CD4-positive, alpha-beta memory T cell (primary cell): ENCODE data around the gene HGD. TPM values are rescaled to one million over a fixed set of nuclear protein-coding genes. Genes with fewer than 3 reads are reported as not detected.

Experiments used
- CTCF ChIA-PET: fragments of 350-600 bp; sonication (Branson Sonifier 250); formaldehyde crosslinking; loops from one replicate; lab custom pipeline; 2021; ENCODE audit warnings: inconsistent platforms; ENCODE audit not compliant: partially characterized antibody; lab: Charles Lee
- POLR2A ChIA-PET: fragments of 350-600 bp; sonication (Branson Sonifier 250); formaldehyde crosslinking; loops from one replicate; lab custom pipeline; 2021; ENCODE audit not compliant: partially characterized antibody; lab: Charles Lee
- DNase-seq, 5 donors: peaks; one replicate each; pipeline versions ENCODE4 v3.0.0 to v3.0.0-alpha.2; 2020 to 2022; ENCODE audit warnings: mixed read lengths in 1 of 5
- H3K27ac ChIP-seq: one replicate; pipeline ENCODE4 v1.7.0; 2013; ENCODE audit warnings: low read depth, low read length
- H3K27me3 ChIP-seq: 2 replicates; pipeline ENCODE4 v1.7.0; 2013; ENCODE audit warnings: mild to moderate bottlenecking, low read length, moderate library complexity; ENCODE audit not compliant: insufficient read depth
- H3K36me3 ChIP-seq: 2 replicates; pipeline ENCODE4 v1.7.0; 2013; ENCODE audit warnings: mild to moderate bottlenecking, low read length, moderate library complexity; ENCODE audit not compliant: insufficient read depth
- H3K4me1 ChIP-seq: 2 replicates; pipeline ENCODE4 v1.7.0; 2013; ENCODE audit warnings: mild to moderate bottlenecking, low read length, moderate library complexity; ENCODE audit not compliant: insufficient read depth
- H3K4me3 ChIP-seq, 2 donors: one replicate each; pipeline ENCODE4 v1.7.0; 2013; ENCODE audit warnings: low read length in 2 of 2, mild to moderate bottlenecking in 1 of 2
- H3K9me3 ChIP-seq, 2 donors: one replicate each; pipeline ENCODE4 v1.7.0; 2013; ENCODE audit warnings: low read length in 2 of 2, control low read depth in 1 of 2; ENCODE audit not compliant: control insufficient read depth in 1 of 2
- H3K27ac Mint-ChIP-seq, 7 donors: one replicate each; pipeline ENCODE4 v1.8.0; 2020 to 2021; ENCODE audit warnings: mixed read lengths in 7 of 7, mild to moderate bottlenecking in 6 of 7, inconsistent platforms in 3 of 7, moderate library complexity in 3 of 7
- H3K27me3 Mint-ChIP-seq, 2 donors: one replicate each; pipeline ENCODE4 v1.8.0; 2020 to 2021; ENCODE audit warnings: mixed read lengths in 2 of 2
- H3K36me3 Mint-ChIP-seq, 2 donors: one replicate each; pipeline ENCODE4 v1.8.0; 2020 to 2021; ENCODE audit warnings: mixed read lengths in 2 of 2, inconsistent platforms in 1 of 2, mild to moderate bottlenecking in 1 of 2
- H3K4me1 Mint-ChIP-seq, 4 donors: one replicate each; pipeline ENCODE4 v1.8.0; 2020 to 2021; ENCODE audit warnings: mixed read lengths in 4 of 4, mild to moderate bottlenecking in 1 of 4
- H3K4me3 Mint-ChIP-seq, 8 donors: one replicate each; pipeline ENCODE4 v1.8.0; 2020 to 2021; ENCODE audit warnings: mixed read lengths in 8 of 8, mild to moderate bottlenecking in 7 of 8, moderate library complexity in 6 of 8, inconsistent platforms in 3 of 8
- H3K9me3 Mint-ChIP-seq, 8 donors: one replicate each; pipeline ENCODE4 v1.8.0; 2020 to 2021; ENCODE audit warnings: mixed read lengths in 8 of 8, mild to moderate bottlenecking in 5 of 8, inconsistent platforms in 3 of 8, moderate library complexity in 1 of 8
- intact Hi-C: fragments of 100-400 bp; cut with micrococcal nuclease; formaldehyde crosslinking; loops from one replicate; pipeline ENCODE4 v1.15.1; 2023
- polyA plus RNA-seq, 2 donors: library from polyadenylated mRNA; unstranded; fragments of 300-500 nt; fragmentation: Illumina TruSeq; gene quantifications; one replicate each; pipeline ENCODE4 v1.2.3, GENCODE V29; 2021
- total RNA-seq, 2 experiments: library from RNA; stranded (reverse); gene quantifications; one replicate each; pipeline ENCODE4 v1.2.3, GENCODE V29; 2021

HGD gene
- total and polyA plus RNA-seq, 4 experiments from 2014 or later: 2.6 to 3.0 TPM; not detected in 2

DNA sequence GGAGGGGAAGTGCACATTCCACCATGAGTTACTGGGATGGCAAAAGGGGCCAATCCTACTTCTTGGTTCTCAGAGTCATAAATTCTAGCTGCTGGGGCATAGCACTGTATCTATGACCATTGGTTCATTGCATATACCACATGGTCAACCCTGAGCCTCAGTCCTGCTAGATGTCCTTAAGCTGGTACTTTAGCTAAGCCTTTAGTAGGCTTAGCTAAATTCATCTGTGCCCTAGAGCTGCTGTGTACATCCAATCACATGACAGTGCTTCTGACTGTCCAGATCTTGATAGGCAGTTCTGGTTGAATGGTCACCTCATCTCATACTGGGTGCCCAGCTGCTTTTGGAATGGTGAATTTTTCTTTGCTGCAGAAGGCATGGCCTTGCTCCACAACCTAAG is 77.7 kb downstream of the HGD start:
- CTCF ChIA-PET: interaction anchor here (1.3 to 1.5 kb wide), 2 partner anchors 9 to 46 kb away, joined by 4 to 5 read pairs; partner anchors contain the start of gene NDUFB4
- H3K4me3 ChIP-seq: no peak overlapping the region
- no peak for DNase-seq
- POLR2A ChIA-PET: interaction anchor here (1.0 kb wide), 1 partner anchor 37 kb away, joined by 6 read pairs; no protein-coding TSS in a partner anchor
- no peaks in the 10 kb centered on the region for H3K9me3 ChIP-seq
- H3K27me3 ChIP-seq: no peaks in the 10 kb centered on the region
- H3K27me3 Mint-ChIP-seq: peaks cover 0 to 2% of the 10 kb centered on the region in 2 donors
- H3K36me3 Mint-ChIP-seq: peaks cover 16 to 23% of the 10 kb centered on the region in 2 donors
- intact Hi-C loops: no loop called here
- H3K27ac ChIP-seq: no peak overlapping the region
- peaks cover 16% of the 10 kb centered on the region for H3K36me3 ChIP-seq
- peaks cover 6% of the 10 kb centered on the region for H3K4me1 ChIP-seq
- H3K4me1 Mint-ChIP-seq: peaks cover 0 to 8% (median 2%) of the 10 kb centered on the region in 4 donors
- H3K27ac Mint-ChIP-seq: no peak overlapping the region
- no peak overlapping the region for H3K4me3 Mint-ChIP-seq
- no peaks in the 10 kb centered on the region for H3K9me3 Mint-ChIP-seq

DNA sequence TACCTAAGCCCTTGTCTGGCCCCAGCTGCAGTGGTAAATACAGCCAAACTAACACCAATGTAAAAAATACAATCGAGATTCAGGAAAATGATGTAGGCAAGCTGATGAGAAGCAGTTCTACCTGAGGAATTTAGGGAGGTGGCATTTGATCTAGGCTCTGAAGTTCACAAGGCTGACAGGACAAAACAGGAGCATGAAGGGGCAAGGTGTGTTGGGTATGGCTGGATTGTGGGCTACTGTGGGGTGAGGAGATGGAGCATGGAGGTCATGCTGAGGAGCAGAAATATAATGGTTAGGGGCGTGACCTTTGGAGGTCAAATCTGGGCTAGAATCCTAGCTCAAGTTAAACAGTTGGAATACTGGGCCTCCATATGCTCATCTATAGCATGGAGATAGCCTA is 79.4 kb downstream of the HGD start:
- H3K9me3 Mint-ChIP-seq: no peaks in the 10 kb centered on the region
- H3K4me3 ChIP-seq: no peak overlapping the region
- POLR2A ChIA-PET: interaction anchor here (1.3 kb wide), 1 partner anchor 115 kb away, joined by 3 read pairs; no protein-coding TSS in a partner anchor

GRCh38 chr3:120601554-120601953 is 80.5 kb downstream of the HGD start:
- DNase-seq: no peak
- Histone ChIP-seq H3K4me1 (peaks cover 30% of the 10 kb centered on the region), H3K27me3 (no peaks in the 10 kb centered on the region), H3K9me3 (no peaks in the 10 kb centered on the region), H3K27ac (no peak overlapping the region), H3K36me3 (peaks cover 23% of the 10 kb centered on the region), H3K4me3 (no peak overlapping the region)
- CTCF ChIA-PET: interaction anchor here (1.4 to 2.5 kb wide), 3 partner anchors 41 to 193 kb away, joined by 4 to 10 read pairs (median 10); no protein-coding TSS in a partner anchor
- Mint-ChIP-seq H3K36me3 (peaks cover 16 to 30% of the 10 kb centered on the region in 2 donors), H3K9me3 (no peaks in the 10 kb centered on the region), H3K4me3 (no peak overlapping the region), H3K4me1 (peaks cover 0 to 8% (median 2%) of the 10 kb centered on the region in 4 donors), H3K27ac (peak overlapping the region in 2 of 7 donors; percentile 3 to 37), H3K27me3 (no peaks in the 10 kb centered on the region)
- intact Hi-C loops: no loop called here
- POLR2A ChIA-PET: no interaction called here

More for the DNA sequence above, 79.4 kb downstream of the HGD start:
- Mint-ChIP-seq H3K27ac (peak overlapping the region in 2 of 7 donors; percentile 2 to 74), H3K27me3 (no peaks in the 10 kb centered on the region), H3K36me3 (peaks cover 16 to 23% of the 10 kb centered on the region in 2 donors), H3K4me3 (no peak overlapping the region), H3K4me1 (peaks cover 0 to 8% (median 2%) of the 10 kb centered on the region in 4 donors)
- intact Hi-C loops: no loop called here
- Histone ChIP-seq H3K27ac (no peak overlapping the region), H3K36me3 (peaks cover 23% of the 10 kb centered on the region), H3K4me1 (peaks cover 23% of the 10 kb centered on the region), H3K9me3 (no peaks in the 10 kb centered on the region), H3K27me3 (no peaks in the 10 kb centered on the region)
- DNase-seq: no peak
- CTCF ChIA-PET: no interaction called here

- Mint-ChIP-seq H3K36me3 (peaks cover 16 to 34% of the 10 kb centered on the region in 2 donors), H3K4me3 (no peak overlapping the region), H3K9me3 (peaks cover 0 to 2% (median 0%) of the 10 kb centered on the region in 8 donors), H3K4me1 (peaks cover 6 to 8% (median 7%) of the 10 kb centered on the region in 4 donors), H3K27ac (no peak overlapping the region), H3K27me3 (no peaks in the 10 kb centered on the region)
- H3K27me3 ChIP-seq: no peaks in the 10 kb centered on the region
- no peak overlapping the region for H3K27ac ChIP-seq
- POLR2A ChIA-PET: no interaction called here
- no peak for DNase-seq
- intact Hi-C loops: loop anchor here (5.0 to 10.0 kb wide), 3 partner anchors 507 to 1146 kb away; partner anchors contain the start of genes COX17, GOLGB1 and GSK3B
- H3K4me3 ChIP-seq: no peak overlapping the region
- CTCF ChIA-PET: no interaction called here
- no peaks in the 10 kb centered on the region for H3K9me3 ChIP-seq
- peaks cover 30% of the 10 kb centered on the region for H3K4me1 ChIP-seq
- H3K36me3 ChIP-seq: peaks cover 23% of the 10 kb centered on the region
Observed at GRCh38 chr3:120599211-120599610, 82.8 kb downstream of the HGD start.

DNA sequence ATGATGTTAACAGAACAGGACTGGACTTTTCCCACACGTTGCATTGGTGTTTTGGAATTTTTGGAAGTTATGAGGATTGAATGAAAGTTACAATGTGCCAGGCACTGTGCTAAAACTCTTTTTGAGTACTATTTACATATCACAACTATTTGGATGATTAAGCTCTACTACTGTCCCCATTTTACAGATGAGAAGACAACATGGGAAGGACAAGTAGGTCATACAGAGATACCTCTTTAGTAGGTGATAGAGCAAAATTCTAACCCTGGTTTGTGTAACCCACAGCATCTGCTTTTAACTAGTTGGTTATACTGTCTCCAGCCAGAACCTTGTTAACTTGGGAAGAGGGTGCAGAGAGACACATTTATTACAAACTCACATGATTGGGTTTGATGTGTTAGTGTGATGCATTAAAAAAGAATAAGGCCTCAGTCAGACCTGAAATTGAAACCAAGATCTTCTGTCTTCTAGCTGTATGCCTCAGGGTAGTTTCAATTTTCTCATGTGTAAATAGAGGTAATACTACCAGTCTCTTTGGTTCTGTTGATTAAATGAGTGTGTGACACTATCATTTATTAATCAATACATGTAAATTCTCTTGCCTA is 84.5 kb downstream of the HGD start:
- Mint-ChIP-seq H3K27ac (peak overlapping the region in 1 of 7 donors; percentile 86), H3K27me3 (no peaks in the 10 kb centered on the region), H3K36me3 (peaks cover 12 to 28% of the 10 kb centered on the region in 2 donors), H3K4me1 (peaks cover 6 to 8% (median 7%) of the 10 kb centered on the region in 4 donors), H3K4me3 (peak overlapping the region in 4 of 8 donors; percentile 53 to 86 (median 84)), H3K9me3 (peaks cover 0 to 4% (median 0%) of the 10 kb centered on the region in 8 donors)
- Histone ChIP-seq H3K27me3 (no peaks in the 10 kb centered on the region), H3K4me3 (peak overlapping the region in 1 of 2 donors; percentile 7), H3K4me1 (peaks cover 30% of the 10 kb centered on the region), H3K27ac (peak overlapping the region; percentile 8), H3K9me3 (no peaks in the 10 kb centered on the region), H3K36me3 (peaks cover 20% of the 10 kb centered on the region)
- intact Hi-C loops: loop anchor here (2.0 to 10.0 kb wide), 5 partner anchors 249 to 1147 kb away; partner anchors contain the start of genes COX17, GOLGB1, GSK3B and LRRC58
- DNase-seq: no peak
- CTCF ChIA-PET: interaction anchor here (1.0 to 3.8 kb wide), 8 partner anchors 34 to 197 kb away, joined by 3 to 30 read pairs (median 6); no protein-coding TSS in a partner anchor
- POLR2A ChIA-PET: interaction anchor here (0.7 to 4.1 kb wide), 7 partner anchors 30 to 503 kb away, joined by 3 to 66 read pairs (median 6); partner anchors contain the start of genes GSK3B, GTF2E1 and RABL3

DNA sequence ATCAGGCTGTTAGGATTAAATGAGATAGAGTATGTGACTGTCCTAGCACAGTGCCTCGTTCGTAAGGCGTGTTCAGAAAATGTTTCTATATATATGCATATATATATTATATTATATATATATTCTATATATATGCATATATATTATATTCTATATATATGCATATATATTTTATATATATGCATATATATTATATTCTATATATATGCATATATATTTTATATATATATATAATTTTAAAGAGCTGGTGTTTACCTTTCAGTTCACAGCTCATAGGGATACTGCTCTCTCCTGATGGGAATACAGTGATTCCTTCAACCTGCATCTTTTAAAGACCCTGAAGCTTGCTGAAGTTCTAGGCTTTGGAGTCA is 85.2 kb downstream of the HGD start:
- peak overlapping the region; percentile 91 to 98 (median 95) for H3K4me3 Mint-ChIP-seq

More for the DNA sequence above, 85.2 kb downstream of the HGD start:
- Histone ChIP-seq H3K9me3 (no peaks in the 10 kb centered on the region), H3K36me3 (peaks cover 16% of the 10 kb centered on the region), H3K4me3 (peak overlapping the region; percentile 97 to 99), H3K27ac (peak overlapping the region; percentile 98), H3K27me3 (no peaks in the 10 kb centered on the region), H3K4me1 (peaks cover 30% of the 10 kb centered on the region)
- Mint-ChIP-seq H3K4me1 (peaks cover 6 to 8% (median 7%) of the 10 kb centered on the region in 4 donors), H3K27me3 (no peaks in the 10 kb centered on the region), H3K27ac (peak overlapping the region in 6 of 7 donors; percentile 96 to 99 (median 98)), H3K9me3 (peaks cover 0 to 4% (median 0%) of the 10 kb centered on the region in 8 donors), H3K36me3 (peaks cover 10 to 23% of the 10 kb centered on the region in 2 donors)
- ChIA-PET POLR2A (interaction anchor here (0.7 to 4.1 kb wide), 12 partner anchors 29 to 502 kb away, joined by 3 to 66 read pairs (median 6); partner anchors contain the start of genes GSK3B, GTF2E1, LRRC58 and RABL3), CTCF (interaction anchor here (1.6 to 3.8 kb wide), 8 partner anchors 29 to 198 kb away, joined by 4 to 30 read pairs (median 12); no protein-coding TSS in a partner anchor)
- intact Hi-C loops: loop anchor here (1.0 to 10.0 kb wide), 9 partner anchors 36 to 1148 kb away; partner anchors contain the start of genes COX17, GOLGB1, GSK3B and GTF2E1
- DNase-seq: no peak
